Measurements from ENCODE around the gene CAMTA1. TPM values are rescaled to one million over a fixed set of nuclear protein-coding genes. Genes with fewer than 3 reads are reported as not detected.

CAMTA1 gene
- total and polyA plus RNA-seq, 9 of the 15 experiments (the other 6 are each of a cell fraction or from before 2014, with no cell fraction given), result 43.9 to 161 (median 65.9) TPM

GRCh38 chr1:6784560-6785317, 515 bp upstream of the CAMTA1 start (continued):
- no peak for TF ChIP-seq PPARD (CRISPR knock-in tag; IDR thresholded peaks at IDR 0.05)
- TF ChIP-seq SRF (CRISPR knock-in tag; IDR thresholded peaks at IDR 0.05), result peak in 1 of 2 experiments; percentile 23; a peak in 1 of 4 replicates
- peak; percentile 94 for TF ChIP-seq ZNF175 (CRISPR knock-in tag; IDR thresholded peaks at IDR 0.05; ENCODE audit: low read depth)
- TF ChIP-seq ZNF224 (CRISPR knock-in tag; IDR thresholded peaks at IDR 0.05), result peak; percentile 82; the same call in 1 of the 2 replicates
- TF ChIP-seq, protein P1, sequence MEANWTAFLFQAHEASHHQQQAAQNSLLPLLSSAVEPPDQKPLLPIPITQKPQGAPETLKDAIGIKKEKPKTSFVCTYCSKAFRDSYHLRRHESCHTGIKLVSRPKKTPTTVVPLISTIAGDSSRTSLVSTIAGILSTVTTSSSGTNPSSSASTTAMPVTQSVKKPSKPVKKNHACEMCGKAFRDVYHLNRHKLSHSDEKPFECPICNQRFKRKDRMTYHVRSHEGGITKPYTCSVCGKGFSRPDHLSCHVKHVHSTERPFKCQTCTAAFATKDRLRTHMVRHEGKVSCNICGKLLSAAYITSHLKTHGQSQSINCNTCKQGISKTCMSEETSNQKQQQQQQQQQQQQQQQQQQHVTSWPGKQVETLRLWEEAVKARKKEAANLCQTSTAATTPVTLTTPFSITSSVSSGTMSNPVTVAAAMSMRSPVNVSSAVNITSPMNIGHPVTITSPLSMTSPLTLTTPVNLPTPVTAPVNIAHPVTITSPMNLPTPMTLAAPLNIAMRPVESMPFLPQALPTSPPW (CRISPR knock-in tag; IDR thresholded peaks at IDR 0.05), result peak; percentile 72
- TF ChIP-seq REST (IDR thresholded peaks at IDR 0.05; ENCODE audit: borderline replicate concordance), result peak; percentile 62
- peak; percentile 82; the same call in 1 of the 2 replicates for TF ChIP-seq REST (CRISPR knock-in tag; IDR thresholded peaks at IDR 0.05; ENCODE audit: low read depth)
- no peak for TF ChIP-seq ARID2 (IDR thresholded peaks at IDR 0.05)
- TF ChIP-seq NFE2 (IDR thresholded peaks at IDR 0.05; ENCODE audit: low read depth), result 0 out of 2 replicates have a peak, but pooled peaks have one; percentile 25
- peak in 2 of 3 experiments; percentile 68 to 84 for TF ChIP-seq YY1 (IDR thresholded peaks at IDR 0.05; ENCODE audit: borderline replicate concordance in 1 of 3, control insufficient read depth in 1 of 3, extremely low read depth in 1 of 3, insufficient read depth in 3 of 3, insufficient read length in 1 of 3, insufficient replicate concordance in 2 of 3, low read depth in 1 of 3, low read length in 2 of 3)
- peak; percentile 32; the same call in 1 of the 2 replicates for TF ChIP-seq IRF1 (CRISPR knock-in tag; IDR thresholded peaks at IDR 0.05; ENCODE audit: borderline replicate concordance)
- 0 out of 2 replicates have a peak, but pooled peaks have one; percentile 57 for TF ChIP-seq ETV5 (CRISPR knock-in tag; IDR thresholded peaks at IDR 0.05; ENCODE audit: low read depth)
- no peak for TF ChIP-seq LARP7 (IDR thresholded peaks at IDR 0.05)
- TF ChIP-seq ZFP30 (CRISPR knock-in tag; IDR thresholded peaks at IDR 0.05; ENCODE audit: borderline replicate concordance), result no peak
- no peak for TF ChIP-seq FOXA1 (IDR thresholded peaks at IDR 0.05; ENCODE audit: borderline replicate concordance)
- 0 out of 2 replicates have a peak, but pooled peaks have one; percentile 16 for TF ChIP-seq ZC3H4 (CRISPR knock-in tag; IDR thresholded peaks at IDR 0.05; ENCODE audit: borderline replicate concordance)
